IMR-90 (cell line): Measurements from ENCODE around the gene CBY1. TPM values are rescaled to one million over a fixed set of nuclear protein-coding genes. Genes with fewer than 3 reads are reported as not detected.

Source experiments
- ATAC-seq: fragments of 200-7000 bp; cut with Tn5 transposase; 2 replicates; pipeline ENCODE4 v1.9.1; 2020; ENCODE audit warnings: low read depth, mild to moderate bottlenecking, moderate library complexity
- BruUV-seq: library from RNA; stranded (reverse); fragments of 400-500 nt; replicated peaks from 2 replicates; lab custom pipeline; 2021; lab: Mats Ljungman, UMichigan
- CTCF ChIA-PET: fragments of 300-600 bp; formaldehyde crosslinking; extraction: SDS; loops from one replicate; lab custom pipeline; 2021; ENCODE audit warnings: antibody characterized with exemption; lab: Yijun Ruan, JAX
- POLR2A ChIA-PET: fragments of 300-600 bp; sonication (Branson Sonifier 250); formaldehyde crosslinking; loops from one replicate; lab custom pipeline; 2022; ENCODE audit warnings: antibody characterized with exemption; ENCODE audit not compliant: unreplicated experiment; lab: Charles Lee
- DNase-seq: peaks from one replicate; pipeline ENCODE4 v3.0.0; 2013
- H2AFZ ChIP-seq: replicated peaks from 2 replicates; pipeline ENCODE3; 2013; ENCODE audit warnings: low read length, mild to moderate bottlenecking; ENCODE audit not compliant: poor library complexity
- H2AK5ac ChIP-seq: 2 replicates; pipeline ENCODE4 v1.6.1; 2013; ENCODE audit warnings: low read depth, low read length, inconsistent platforms
- H2AK9ac ChIP-seq: replicated peaks from 2 replicates; pipeline ENCODE3; 2013; ENCODE audit warnings: mild to moderate bottlenecking, low read depth, low read length, moderate library complexity; ENCODE audit not compliant: poor library complexity
- H2BK120ac ChIP-seq: 2 replicates; pipeline ENCODE4 v1.6.1; 2013; ENCODE audit warnings: low read depth, low read length, inconsistent platforms
- H2BK15ac ChIP-seq: 3 replicates; pipeline ENCODE4 v1.6.1; 2013; ENCODE audit warnings: low read depth, low read length, inconsistent platforms
- H2BK20ac ChIP-seq: 2 replicates; pipeline ENCODE4 v1.6.1; 2013; ENCODE audit warnings: low read depth, mild to moderate bottlenecking, inconsistent platforms, low read length, moderate library complexity
- H2BK5ac ChIP-seq: 2 replicates; pipeline ENCODE4 v1.6.1; 2013; ENCODE audit warnings: mild to moderate bottlenecking, low read depth, low read length, inconsistent platforms; ENCODE audit not compliant: poor library complexity, severe bottlenecking
- H3K14ac ChIP-seq: replicated peaks from 2 replicates; pipeline ENCODE4 v1.6.1; 2013; ENCODE audit warnings: low read depth, low read length, inconsistent platforms
- H3K18ac ChIP-seq: 2 replicates; pipeline ENCODE4 v1.6.1; 2013; ENCODE audit warnings: low read depth, low read length, control low read depth
- H3K23ac ChIP-seq: 2 replicates; pipeline ENCODE4 v1.6.1; 2013; ENCODE audit warnings: low read depth, low read length, inconsistent platforms
- H3K27ac ChIP-seq: 2 replicates; pipeline ENCODE4 v1.5.1; 2013; ENCODE audit warnings: mild to moderate bottlenecking, control low read depth, low read length; ENCODE audit not compliant: insufficient read depth
- H3K27me3 ChIP-seq: 2 replicates; pipeline ENCODE4 v1.6.1; 2013; ENCODE audit warnings: low read length; ENCODE audit not compliant: control insufficient read depth, insufficient read depth
- H3K36me3 ChIP-seq: 2 replicates; pipeline ENCODE4 v1.6.1; 2013; ENCODE audit warnings: low read length, mixed read lengths; ENCODE audit not compliant: control insufficient read depth, insufficient read depth
- H3K4ac ChIP-seq: 2 replicates; pipeline ENCODE4 v1.6.1; 2013; ENCODE audit warnings: low read depth, low read length, inconsistent platforms
- H3K4me1 ChIP-seq: 2 replicates; pipeline ENCODE4 v1.6.1; 2013; ENCODE audit warnings: low read length, mixed read lengths; ENCODE audit not compliant: control insufficient read depth, insufficient read depth
- H3K4me2 ChIP-seq: 2 replicates; pipeline ENCODE4 v1.6.1; 2013; ENCODE audit warnings: low read depth, mild to moderate bottlenecking, control low read depth, low read length, moderate library complexity
- H3K4me3 ChIP-seq: 2 replicates; pipeline ENCODE4 v1.5.1; 2013; ENCODE audit warnings: low read depth, mild to moderate bottlenecking, control low read depth, low read length, moderate library complexity; ENCODE audit not compliant: insufficient read depth
- H3K56ac ChIP-seq: 2 replicates; pipeline ENCODE4 v1.6.1; 2013; ENCODE audit warnings: low read length, inconsistent platforms; ENCODE audit not compliant: insufficient read depth; ENCODE audit errors: extremely low read depth
- H3K79me1 ChIP-seq, 2 experiments: 2 replicates each; pipeline ENCODE4 v1.6.1; 2013; ENCODE audit warnings: low read length in 2 of 2, inconsistent platforms in 1 of 2, low read depth in 1 of 2
- H3K9ac ChIP-seq: 2 replicates; pipeline ENCODE4 v1.6.1; 2013; ENCODE audit warnings: low read depth, low read length, control low read depth
- H3K9me1 ChIP-seq: 2 replicates; pipeline ENCODE4 v1.6.1; 2013; ENCODE audit warnings: low read length, inconsistent platforms; ENCODE audit not compliant: insufficient read depth
- H3K9me3 ChIP-seq: 2 replicates; pipeline ENCODE4 v1.6.1; 2013; ENCODE audit warnings: low read length; ENCODE audit not compliant: control insufficient read depth, insufficient read depth
- H4K20me1 ChIP-seq: 2 replicates; pipeline ENCODE4 v1.6.1; 2013; ENCODE audit warnings: low read length, inconsistent platforms; ENCODE audit not compliant: insufficient read depth
- H4K5ac ChIP-seq: 2 replicates; pipeline ENCODE4 v1.6.1; 2013; ENCODE audit warnings: mild to moderate bottlenecking, low read depth, low read length, control low read depth
- H4K8ac ChIP-seq, 2 experiments: 2 replicates each; pipeline ENCODE4 v1.6.1; 2013; ENCODE audit warnings: low read depth in 2 of 2, low read length in 2 of 2, control low read depth in 1 of 2, inconsistent platforms in 1 of 2
- H4K91ac ChIP-seq: 2 replicates; pipeline ENCODE4 v1.6.1; 2013; ENCODE audit warnings: low read depth, low read length, inconsistent platforms; ENCODE audit not compliant: insufficient read depth
- NFE2L2 ChIP-seq: fragments of 150-350 bp; IDR thresholded peaks from 2 replicates; pipeline ENCODE4 v1.6.1; 2016; ENCODE audit warnings: low read depth, mild to moderate bottlenecking, low read length
- WGBS, 2 experiments: methylation state at CpG; one replicate each; pipeline versions ENCODE4 v1.1.5 to v1.1.7; 2013; ENCODE audit warnings: missing lambda C conversion rate in 2 of 2; ENCODE audit not compliant: insufficient read length in 1 of 2; ENCODE audit errors: extremely low coverage in 2 of 2; 5-methylcytosine and 5-hydroxymethylcytosine counted together
- dilution Hi-C: fragments of 300-500 bp; cut with HindIII; formaldehyde crosslinking; loops from one replicate; pipeline ENCODE4 v1.14.3; 2018; ENCODE audit warnings: low sequenced_read_pairs; ENCODE audit not compliant: unreplicated experiment
- in situ Hi-C: fragments of 300-500 bp; cut with MboI; formaldehyde crosslinking; loops from 3 replicates; pipeline ENCODE4 v1.14.3; 2019; ENCODE audit warnings: low sequenced_read_pairs, inconsistent platforms, mixed read lengths
- intact Hi-C: fragments of 100-400 bp; cut with micrococcal nuclease; formaldehyde crosslinking; loops from 2 replicates; pipeline ENCODE4 v1.10.0; 2022
- polyA plus RNA-seq, 3 experiments: library from polyadenylated mRNA; depleted of rRNA; stranded (reverse); fragments of >200 nt; gene quantifications; 2 replicates each; pipeline ENCODE4 v1.2.3, GENCODE V29; 2012; ENCODE audit warnings: low replicate concordance in 1 of 3
- total RNA-seq: library from RNA; depleted of rRNA; stranded (reverse); fragments of >200 nt; gene quantifications from 2 replicates; pipeline ENCODE4 v1.2.3, GENCODE V29; 2012

Gene CBY1
- total and polyA plus RNA-seq, 2 of the 4 experiments (the other 2 are of a cell fraction) = 13.8 to 30.0 TPM

DNA sequence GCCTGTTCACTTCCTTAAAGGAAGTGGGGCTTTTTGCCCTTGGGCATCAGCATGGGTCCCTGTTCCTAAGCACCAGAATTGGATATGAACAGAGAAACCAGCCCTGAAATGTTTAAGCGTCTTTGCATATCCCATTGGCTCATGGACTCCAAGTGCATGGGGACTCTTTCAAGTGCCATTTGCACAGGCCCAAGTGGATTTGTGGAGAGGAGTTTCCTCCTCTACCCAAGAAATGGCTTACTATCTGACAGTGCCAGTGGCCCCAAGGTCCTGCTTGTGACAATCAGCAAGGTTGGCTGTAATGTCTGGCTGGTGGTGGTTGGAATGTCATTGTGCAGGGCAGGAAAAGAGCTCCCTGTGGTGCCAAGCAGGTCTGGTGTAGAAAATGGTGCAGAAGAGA, 29.3 kb downstream of the CBY1 start:
- Histone ChIP-seq H3K36me3 (peaks cover 49% of the 10 kb centered on the region), H3K9me1 (peaks cover 4% of the 10 kb centered on the region; the same call in 1 of the 2 replicates), H3K9me3 (no peaks in the 10 kb centered on the region), H3K4me1 (no peaks in the 10 kb centered on the region; the same call in 1 of the 2 replicates), H4K91ac (no peak overlapping the region), H3K23ac (no peak overlapping the region), H4K20me1 (peaks cover 4% of the 10 kb centered on the region; the same call in 1 of the 2 replicates), H3K9ac (no peak overlapping the region), H2AFZ (no peak overlapping the region), H2AK5ac (no peak overlapping the region), H3K4me2 (no peak overlapping the region), H2BK5ac (no peak overlapping the region), H3K56ac (no peak overlapping the region), H2BK120ac (no peak overlapping the region), H3K4me3 (no peak overlapping the region), H2BK20ac (no peak overlapping the region), H2BK15ac (no peak overlapping the region), H3K18ac (no peak overlapping the region), H4K5ac (no peak overlapping the region), H3K79me1 (peaks cover 30 to 55% of the 10 kb centered on the region in 2 experiments), H3K14ac (no peak overlapping the region), H2AK9ac (no peak overlapping the region), H3K27me3 (no peaks in the 10 kb centered on the region), H3K4ac (no peak overlapping the region), H4K8ac (no peak overlapping the region), H3K27ac (no peak overlapping the region)
- intact Hi-C loops = no loop called here
- in situ Hi-C loops = no loop called here
- dilution Hi-C loops = no loop called here
- ChIA-PET POLR2A (no interaction called here), CTCF (no interaction called here)
- no peak for TF ChIP-seq NFE2L2
- no CpG with 5 or more reads among the region's 1 CpG for WGBS, 2 experiments
- ATAC-seq (no peak), DNase-seq (no peak)
- BruUV-seq = no TSS peak
